GM21390 (cell line): ENCODE results near the gene BTAF1.
"Not testable (repeated sequence)": the region's sequence is repeated elsewhere in the genome, so short reads cannot be mapped to it uniquely, and the experiment has no call there.

Experiments
- ATAC-seq: cut with Tn5 transposase; IDR thresholded peaks from one replicate; pipeline ENCODE4 v1.9.1; 2021; ENCODE audit not compliant: unreplicated experiment

The BTAF1 gene

GRCh38 chr10:91976317-91977051 lies 52.9 kb downstream of the BTAF1 start:
- ATAC-seq = no peak

DNA sequence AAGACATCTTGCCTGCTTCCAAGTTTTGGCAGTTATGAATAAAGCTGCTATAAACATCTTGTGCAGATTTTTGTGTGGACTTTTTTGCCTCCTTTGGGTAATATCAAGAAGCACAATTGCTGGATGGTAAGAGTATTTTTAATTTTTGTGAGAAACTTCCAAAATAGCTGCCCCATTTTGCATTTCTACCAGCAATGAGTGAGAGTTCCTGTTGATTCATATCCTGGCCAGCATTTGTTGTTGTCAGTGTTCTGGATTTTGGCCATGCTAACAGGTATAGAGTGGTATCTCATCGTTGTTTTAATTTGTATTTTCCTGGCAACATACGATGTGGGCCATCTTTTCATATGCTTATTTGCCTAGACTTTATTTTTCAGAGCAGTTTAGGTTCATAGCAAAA lies 53.9 kb downstream of the BTAF1 start:
- ATAC-seq = no peak

- no peak for ATAC-seq
Observed at GRCh38 chr10:91978585-91978984, 55.0 kb downstream of the BTAF1 start.

- ATAC-seq = no peak
Observed at GRCh38 chr10:91980319-91980718, 56.7 kb downstream of the BTAF1 start.

- ATAC-seq = no peak
Observed at GRCh38 chr10:91983416-91983815, 59.8 kb downstream of the BTAF1 start.

GRCh38 chr10:91987397-91988037 lies 63.9 kb downstream of the BTAF1 start:
- no peak for ATAC-seq

GRCh38 chr10:91992031-91992430 lies 68.5 kb downstream of the BTAF1 start:
- no peak for ATAC-seq

- no peak for ATAC-seq
Observed at GRCh38 chr10:91996266-91996665, 72.7 kb downstream of the BTAF1 start.

- no peak for ATAC-seq
Observed at GRCh38 chr10:92001581-92001980, 78.0 kb downstream of the BTAF1 start.

GRCh38 chr10:92001995-92002394 lies 78.4 kb downstream of the BTAF1 start:
- no peak for ATAC-seq

DNA sequence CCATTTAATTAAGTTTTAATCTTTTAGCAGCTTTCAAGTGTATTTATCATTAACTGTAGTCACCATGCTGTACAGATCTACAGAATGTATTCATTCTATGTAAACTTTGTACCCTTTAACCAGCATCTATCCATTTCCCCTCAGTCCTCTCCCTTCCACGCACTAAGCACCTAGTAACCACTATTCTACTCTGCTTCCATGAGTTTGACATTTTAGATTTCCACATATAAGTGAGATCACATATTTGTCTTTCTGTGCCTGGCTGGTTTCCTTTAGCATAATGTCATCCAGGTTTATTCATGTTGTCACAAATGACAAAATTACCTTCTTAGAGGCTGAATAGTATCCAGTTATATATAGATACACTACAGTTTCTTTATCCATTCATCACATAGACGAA lies 79.7 kb downstream of the BTAF1 start:
- ATAC-seq = no peak

DNA sequence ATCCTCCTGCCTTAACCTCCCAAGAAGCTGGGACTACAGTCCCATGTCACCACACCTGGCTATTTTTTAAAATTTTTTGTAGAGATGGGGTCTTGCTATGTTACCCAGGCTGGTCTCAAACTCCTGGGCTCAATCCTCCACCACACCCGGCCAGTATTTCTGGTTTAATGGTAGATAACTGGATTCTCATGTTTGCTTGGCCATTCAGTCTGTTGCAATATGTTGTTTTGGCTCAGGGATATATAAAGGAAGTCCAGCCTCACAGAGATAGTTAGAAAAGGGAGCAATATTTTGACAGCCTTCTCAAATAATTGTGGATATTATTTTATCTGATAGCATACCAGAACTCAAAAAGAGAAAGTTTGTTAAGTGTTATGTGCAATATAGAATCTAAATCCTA lies 82.4 kb downstream of the BTAF1 start:
- no peak for ATAC-seq

- ATAC-seq = no peak
Observed at GRCh38 chr10:92009445-92009844, 85.9 kb downstream of the BTAF1 start.

DNA sequence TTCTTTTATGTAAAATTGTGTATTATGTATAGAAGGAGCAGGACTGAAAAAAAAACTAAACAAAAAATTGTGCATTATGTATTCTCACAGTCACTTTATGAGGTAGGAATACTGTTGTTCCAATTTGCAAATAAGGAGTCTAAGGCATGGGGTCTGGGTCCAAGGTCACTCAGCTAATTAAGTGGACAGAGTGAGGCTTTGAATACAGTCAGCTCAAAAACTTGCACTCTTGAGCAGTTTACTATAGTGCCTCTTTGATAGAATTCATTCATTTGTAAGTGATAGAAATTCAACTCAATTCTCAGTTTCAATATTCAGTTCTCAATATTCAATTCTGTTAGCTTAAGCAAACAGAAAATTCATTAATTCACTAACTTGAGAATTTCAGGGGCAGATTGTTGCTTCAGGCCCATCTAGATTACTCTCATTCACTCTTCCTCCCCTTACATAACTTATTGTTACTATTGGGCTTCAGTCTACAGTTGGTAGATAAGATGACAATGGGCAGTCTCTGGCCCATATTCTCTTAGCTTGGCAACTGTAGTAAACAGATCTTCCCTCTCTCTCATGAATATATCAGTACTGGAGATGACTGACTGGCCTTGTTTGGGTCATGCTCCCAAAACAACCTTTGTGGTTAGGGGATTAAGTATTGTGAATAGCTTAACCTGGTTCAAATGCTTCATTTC lies 86.6 kb downstream of the BTAF1 start:
- no peak for ATAC-seq

GRCh38 chr10:92011560-92012214 lies 88.1 kb downstream of the BTAF1 start:
- no peak for ATAC-seq

- ATAC-seq = no peak
Observed at GRCh38 chr10:92014620-92015019, 91.0 kb downstream of the BTAF1 start.

GRCh38 chr10:92024700-92025099 lies 101.1 kb downstream of the BTAF1 start:
- no peak for ATAC-seq

DNA sequence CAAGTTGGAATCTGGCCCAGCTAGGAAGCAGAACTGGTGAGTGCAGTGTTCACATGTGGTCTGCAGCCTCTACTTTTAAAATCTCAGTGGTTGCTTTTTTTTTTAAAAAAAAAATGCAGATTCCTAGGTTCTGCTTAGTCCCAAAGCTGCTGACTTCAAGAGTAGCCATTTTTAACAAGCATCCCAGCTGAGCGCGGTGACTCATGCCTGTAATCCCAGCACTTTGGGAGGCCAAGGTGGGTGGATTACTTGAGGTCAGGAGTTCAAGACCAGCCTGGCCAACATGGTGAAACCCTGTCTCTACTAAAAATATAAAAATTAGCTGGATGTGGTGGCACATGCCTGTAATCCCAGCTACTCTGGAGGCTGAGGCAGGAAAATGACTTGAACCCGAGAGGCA lies 101.8 kb downstream of the BTAF1 start:
- ATAC-seq = not testable (repeated sequence)

- no peak for ATAC-seq
Observed at GRCh38 chr10:92027141-92027540, 103.6 kb downstream of the BTAF1 start.

DNA sequence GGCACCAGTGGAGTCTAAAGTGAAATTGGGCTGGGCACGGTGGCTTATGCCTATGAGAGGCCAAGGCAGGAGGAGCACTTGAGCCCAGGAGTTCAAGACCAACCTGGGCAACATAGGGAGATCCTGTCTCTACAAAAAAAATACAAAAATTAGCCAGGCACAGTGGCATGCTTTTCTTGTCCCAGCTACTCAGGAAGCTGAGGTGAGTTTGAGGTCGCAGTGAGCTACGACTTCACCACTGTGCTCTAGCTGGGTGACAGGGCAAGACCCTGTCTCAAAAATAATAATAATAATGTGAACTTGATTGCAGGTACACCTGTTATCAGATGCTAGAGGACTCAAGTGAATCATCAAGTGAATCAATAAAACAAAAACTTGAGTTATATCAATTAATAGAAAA lies 108.0 kb downstream of the BTAF1 start:
- no peak for ATAC-seq

GRCh38 chr10:92033070-92033469 lies 109.5 kb downstream of the BTAF1 start:
- not testable (repeated sequence) for ATAC-seq

- no peak for ATAC-seq
Observed at GRCh38 chr10:92038949-92039348, 115.4 kb downstream of the BTAF1 start.
